Measurements from ENCODE around the gene CD86. TPM values are rescaled to one million over a fixed set of nuclear protein-coding genes. Genes with fewer than 3 reads are reported as not detected.

Gene CD86
- total and polyA plus RNA-seq, 9 of the 15 experiments (the other 6 are each of a cell fraction or from before 2014, with no cell fraction given): 0.16 TPM; not detected in 8

DNA sequence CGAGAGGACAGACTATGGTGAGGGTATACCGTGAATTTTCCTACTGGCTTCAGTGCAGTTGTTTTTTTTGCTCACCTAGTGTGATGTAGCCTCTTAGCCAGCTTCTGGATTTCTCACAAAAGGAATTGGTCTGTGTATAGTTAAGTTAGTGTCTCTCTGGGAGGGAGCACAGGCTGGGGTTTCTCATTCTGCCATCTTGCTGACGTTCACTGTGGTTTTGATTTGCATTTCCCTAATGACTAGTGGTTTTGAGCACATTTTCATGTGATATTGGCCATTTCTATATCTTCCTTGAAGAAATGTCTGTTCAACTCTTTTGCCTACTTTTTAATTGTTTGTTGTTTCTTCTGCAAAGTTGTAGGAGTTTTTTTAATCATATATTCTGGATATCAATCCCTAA, 2.2 kb upstream of the CD86 start:
- FAIRE-seq (no peak), DNase-seq (ENCODE audit: extremely low read depth in 1 of 4, low spot score in 3 of 4) (no peak), ATAC-seq (no peak)
- H3K79me2 ChIP-seq (ENCODE audit: control insufficient read depth, insufficient read depth, low read length): no peaks in the 10 kb centered on the region
- H3K27me3 ChIP-seq (ENCODE audit: control insufficient read depth in 2 of 2, insufficient read depth in 2 of 2, low read length in 2 of 2): no peaks in the 10 kb centered on the region
- no peaks in the 10 kb centered on the region for H3K9me3 ChIP-seq (replicated peaks; ENCODE audit: control insufficient read depth, insufficient read depth, low read depth, low read length)
- 0% methylated on average over 3 of the region's 3 CpGs for WGBS (ENCODE audit: insufficient coverage, low coverage, missing lambda C conversion rate)
- no peaks in the 10 kb centered on the region for H4K20me1 ChIP-seq (replicated peaks; ENCODE audit: control insufficient read depth, insufficient read depth, low read length)
- no peak overlapping the region for H3K4me2 ChIP-seq (ENCODE audit: insufficient read depth, low read length)
- no peaks in the 10 kb centered on the region for H3K9me1 ChIP-seq (ENCODE audit: control insufficient read depth, insufficient read depth, low read length)
- H3K4me3 ChIP-seq: no peak overlapping the region
- H3K4me1 ChIP-seq (replicated peaks in 1 of 2; ENCODE audit: control insufficient read depth in 2 of 2, insufficient read depth in 2 of 2, low read length in 2 of 2): no peaks in the 10 kb centered on the region
- ChIA-PET POLR2A (no interaction called here), CTCF (ENCODE audit: low intra/inter-chr PET ratio) (no interaction called here)
- intact Hi-C loops (cut with micrococcal nuclease) (no loop called here), in situ Hi-C loops (cut with MboI) (no loop called here)
- no peak overlapping the region for H2AFZ ChIP-seq (ENCODE audit: low read depth, low read length)
- no peak overlapping the region for H3K27ac ChIP-seq (ENCODE audit: extremely low read depth, low read depth, low read length)
- no peaks in the 10 kb centered on the region for H3K36me3 ChIP-seq (ENCODE audit: control insufficient read depth, insufficient read depth, low read length)
- no peak overlapping the region for H3K9ac ChIP-seq (ENCODE audit: insufficient read depth in 1 of 2, low read depth in 2 of 2, low read length in 2 of 2)
- BruUV-seq (replicated peaks): no TSS peak
- TF ChIP-seq GTF2E2 (tag; IDR thresholded peaks at IDR 0.05): no peak
- TF ChIP-seq HMG20B (CRISPR knock-in tag; IDR thresholded peaks at IDR 0.05): no peak
- TF ChIP-seq, protein P1, sequence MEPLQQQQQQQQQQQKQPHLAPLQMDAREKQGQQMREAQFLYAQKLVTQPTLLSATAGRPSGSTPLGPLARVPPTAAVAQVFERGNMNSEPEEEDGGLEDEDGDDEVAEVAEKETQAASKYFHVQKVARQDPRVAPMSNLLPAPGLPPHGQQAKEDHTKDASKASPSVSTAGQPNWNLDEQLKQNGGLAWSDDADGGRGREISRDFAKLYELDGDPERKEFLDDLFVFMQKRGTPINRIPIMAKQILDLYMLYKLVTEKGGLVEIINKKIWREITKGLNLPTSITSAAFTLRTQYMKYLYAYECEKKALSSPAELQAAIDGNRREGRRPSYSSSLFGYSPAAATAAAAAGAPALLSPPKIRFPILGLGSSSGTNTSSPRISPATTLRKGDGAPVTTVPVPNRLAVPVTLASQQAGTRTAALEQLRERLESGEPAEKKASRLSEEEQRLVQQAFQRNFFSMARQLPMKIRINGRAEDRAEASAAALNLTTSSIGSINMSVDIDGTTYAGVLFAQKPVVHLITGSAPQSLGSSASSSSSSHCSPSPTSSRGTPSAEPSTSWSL (CRISPR knock-in tag; IDR thresholded peaks at IDR 0.05; ENCODE audit: borderline replicate concordance): no peak
- no peak for TF ChIP-seq RB1 (IDR thresholded peaks at IDR 0.05; ENCODE audit: low read depth)
- no peak for TF ChIP-seq ZNF217 (CRISPR knock-in tag; IDR thresholded peaks at IDR 0.05)
- TF ChIP-seq EHMT2 (IDR thresholded peaks at IDR 0.05): no peak
- no peak for TF ChIP-seq PBX2 (CRISPR knock-in tag; IDR thresholded peaks at IDR 0.05; ENCODE audit: low read depth)
- TF ChIP-seq PBX2 (tag; conservative IDR thresholded peaks at IDR 0.05; ENCODE audit: low read depth): no peak
- TF ChIP-seq CCNT2 (IDR thresholded peaks at IDR 0.05; ENCODE audit: borderline replicate concordance, extremely low read depth, insufficient read length, low read depth, low read length): no peak
- TF ChIP-seq ZFP91 (CRISPR knock-in tag; IDR thresholded peaks at IDR 0.05): no peak
- TF ChIP-seq HNRNPL (IDR thresholded peaks at IDR 0.05; ENCODE audit: low read depth, low read length): no peak
- TF ChIP-seq, protein P2, sequence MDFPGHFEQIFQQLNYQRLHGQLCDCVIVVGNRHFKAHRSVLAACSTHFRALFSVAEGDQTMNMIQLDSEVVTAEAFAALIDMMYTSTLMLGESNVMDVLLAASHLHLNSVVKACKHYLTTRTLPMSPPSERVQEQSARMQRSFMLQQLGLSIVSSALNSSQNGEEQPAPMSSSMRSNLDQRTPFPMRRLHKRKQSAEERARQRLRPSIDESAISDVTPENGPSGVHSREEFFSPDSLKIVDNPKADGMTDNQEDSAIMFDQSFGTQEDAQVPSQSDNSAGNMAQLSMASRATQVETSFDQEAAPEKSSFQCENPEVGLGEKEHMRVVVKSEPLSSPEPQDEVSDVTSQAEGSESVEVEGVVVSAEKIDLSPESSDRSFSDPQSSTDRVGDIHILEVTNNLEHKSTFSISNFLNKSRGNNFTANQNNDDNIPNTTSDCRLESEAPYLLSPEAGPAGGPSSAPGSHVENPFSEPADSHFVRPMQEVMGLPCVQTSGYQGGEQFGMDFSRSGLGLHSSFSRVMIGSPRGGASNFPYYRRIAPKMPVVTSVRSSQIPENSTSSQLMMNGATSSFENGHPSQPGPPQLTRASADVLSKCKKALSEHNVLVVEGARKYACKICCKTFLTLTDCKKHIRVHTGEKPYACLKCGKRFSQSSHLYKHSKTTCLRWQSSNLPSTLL (IDR thresholded peaks at IDR 0.05): no peak
- TF ChIP-seq SLC30A9 (CRISPR knock-in tag; IDR thresholded peaks at IDR 0.05): no peak
- no peak for TF ChIP-seq TCF7L2 (IDR thresholded peaks at IDR 0.05; ENCODE audit: low read depth, low read length)
- no peak for TF ChIP-seq HMBOX1 (IDR thresholded peaks at IDR 0.05)
